ENCODE measurements around the gene CD300A.
A peak's percentile ranks its signal among the peaks of the same experiment; 100 is the strongest.

The CD300A gene

DNA sequence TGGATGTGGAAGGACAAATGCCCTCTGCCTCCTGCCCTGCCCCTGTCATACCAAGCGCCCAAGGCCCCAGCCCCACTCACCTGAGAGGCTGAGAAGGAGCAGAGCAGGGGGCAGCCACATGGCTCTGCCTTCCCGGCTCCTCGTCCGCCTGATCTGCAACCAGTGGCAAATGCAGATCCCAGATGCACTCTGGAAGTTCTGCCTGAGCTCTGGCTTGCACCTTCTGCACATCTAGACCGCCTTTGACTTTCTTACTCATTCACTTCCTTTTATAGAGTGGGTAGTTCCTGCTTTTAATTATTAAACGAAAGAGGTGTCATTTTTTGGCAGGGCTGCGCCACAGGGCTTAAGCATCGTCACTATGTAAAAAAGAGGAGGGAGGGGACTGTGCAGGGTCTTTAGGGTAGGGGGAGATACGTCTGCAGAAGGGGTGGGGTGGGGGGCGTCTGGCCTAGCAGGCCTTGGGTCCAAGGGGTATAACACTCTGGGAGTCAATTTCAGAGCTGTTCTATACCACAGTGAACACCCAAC, 64.9 kb downstream of the CD300A start, which contains the start of gene CD300LB:
Gene CD300LB (minus strand): TSS at position 245 of the 531 bp plus-strand sequence. CDS start 125 bp downstream, at position 120.
- DNase-seq (ENCODE audit: low read depth in 1 of 2, low spot score in 1 of 2): peak; percentile 57 to 61
- peak within 1 kb of the TSS; percentile 86 for H3K27ac ChIP-seq (replicated peaks)
- TF ChIP-seq SPI1 (IDR thresholded peaks at IDR 0.05; ENCODE audit: borderline replicate concordance, low read depth): peak; percentile 91
- no peak for TF ChIP-seq GABPA (IDR thresholded peaks at IDR 0.05; ENCODE audit: low read depth)
- H3K27me3 ChIP-seq (ENCODE audit: insufficient read depth, poor library complexity, severe bottlenecking): no peaks in the 10 kb centered on the region
- H3K4me3 ChIP-seq (replicated peaks; ENCODE audit: insufficient read depth, low read length): peak within 1 kb of the TSS; percentile 67

DNA sequence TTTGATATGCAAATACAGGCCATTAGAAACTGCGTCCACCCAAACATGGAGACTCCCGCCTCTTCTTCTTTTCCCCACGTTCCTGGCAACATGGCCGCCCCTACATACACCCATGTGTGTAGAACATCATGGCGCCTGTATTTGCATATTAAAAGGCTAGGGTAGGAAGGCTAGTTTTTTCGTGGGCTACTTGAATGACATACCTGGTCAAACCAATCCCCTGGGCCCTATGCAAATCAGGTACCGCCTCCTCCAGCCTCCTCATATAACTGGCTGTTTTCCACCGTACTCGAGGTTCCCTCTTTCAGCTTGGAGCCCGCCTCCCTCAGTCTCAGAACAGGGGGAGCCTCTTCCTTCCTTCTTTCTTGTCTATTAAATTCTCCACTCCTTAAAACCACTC, 65.7 kb downstream of the CD300A start:
- peak; percentile 94 to 99 for DNase-seq (ENCODE audit: low read depth in 1 of 2, low spot score in 1 of 2)
- no peaks in the 10 kb centered on the region for H3K27me3 ChIP-seq (ENCODE audit: insufficient read depth, poor library complexity, severe bottlenecking)
- peak overlapping the region; percentile 86 for H3K27ac ChIP-seq (replicated peaks)
- H3K4me3 ChIP-seq (replicated peaks; ENCODE audit: insufficient read depth, low read length): peak overlapping the region; percentile 67
- no peak for TF ChIP-seq GABPA (IDR thresholded peaks at IDR 0.05; ENCODE audit: low read depth)
- TF ChIP-seq, protein P1, sequence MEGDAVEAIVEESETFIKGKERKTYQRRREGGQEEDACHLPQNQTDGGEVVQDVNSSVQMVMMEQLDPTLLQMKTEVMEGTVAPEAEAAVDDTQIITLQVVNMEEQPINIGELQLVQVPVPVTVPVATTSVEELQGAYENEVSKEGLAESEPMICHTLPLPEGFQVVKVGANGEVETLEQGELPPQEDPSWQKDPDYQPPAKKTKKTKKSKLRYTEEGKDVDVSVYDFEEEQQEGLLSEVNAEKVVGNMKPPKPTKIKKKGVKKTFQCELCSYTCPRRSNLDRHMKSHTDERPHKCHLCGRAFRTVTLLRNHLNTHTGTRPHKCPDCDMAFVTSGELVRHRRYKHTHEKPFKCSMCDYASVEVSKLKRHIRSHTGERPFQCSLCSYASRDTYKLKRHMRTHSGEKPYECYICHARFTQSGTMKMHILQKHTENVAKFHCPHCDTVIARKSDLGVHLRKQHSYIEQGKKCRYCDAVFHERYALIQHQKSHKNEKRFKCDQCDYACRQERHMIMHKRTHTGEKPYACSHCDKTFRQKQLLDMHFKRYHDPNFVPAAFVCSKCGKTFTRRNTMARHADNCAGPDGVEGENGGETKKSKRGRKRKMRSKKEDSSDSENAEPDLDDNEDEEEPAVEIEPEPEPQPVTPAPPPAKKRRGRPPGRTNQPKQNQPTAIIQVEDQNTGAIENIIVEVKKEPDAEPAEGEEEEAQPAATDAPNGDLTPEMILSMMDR (IDR thresholded peaks at IDR 0.05; ENCODE audit: insufficient read depth, low read length): no peak
- peak; percentile 82 for TF ChIP-seq POLR2AphosphoS5 (IDR thresholded peaks at IDR 0.05; ENCODE audit: low read depth)
- TF ChIP-seq, protein P2, sequence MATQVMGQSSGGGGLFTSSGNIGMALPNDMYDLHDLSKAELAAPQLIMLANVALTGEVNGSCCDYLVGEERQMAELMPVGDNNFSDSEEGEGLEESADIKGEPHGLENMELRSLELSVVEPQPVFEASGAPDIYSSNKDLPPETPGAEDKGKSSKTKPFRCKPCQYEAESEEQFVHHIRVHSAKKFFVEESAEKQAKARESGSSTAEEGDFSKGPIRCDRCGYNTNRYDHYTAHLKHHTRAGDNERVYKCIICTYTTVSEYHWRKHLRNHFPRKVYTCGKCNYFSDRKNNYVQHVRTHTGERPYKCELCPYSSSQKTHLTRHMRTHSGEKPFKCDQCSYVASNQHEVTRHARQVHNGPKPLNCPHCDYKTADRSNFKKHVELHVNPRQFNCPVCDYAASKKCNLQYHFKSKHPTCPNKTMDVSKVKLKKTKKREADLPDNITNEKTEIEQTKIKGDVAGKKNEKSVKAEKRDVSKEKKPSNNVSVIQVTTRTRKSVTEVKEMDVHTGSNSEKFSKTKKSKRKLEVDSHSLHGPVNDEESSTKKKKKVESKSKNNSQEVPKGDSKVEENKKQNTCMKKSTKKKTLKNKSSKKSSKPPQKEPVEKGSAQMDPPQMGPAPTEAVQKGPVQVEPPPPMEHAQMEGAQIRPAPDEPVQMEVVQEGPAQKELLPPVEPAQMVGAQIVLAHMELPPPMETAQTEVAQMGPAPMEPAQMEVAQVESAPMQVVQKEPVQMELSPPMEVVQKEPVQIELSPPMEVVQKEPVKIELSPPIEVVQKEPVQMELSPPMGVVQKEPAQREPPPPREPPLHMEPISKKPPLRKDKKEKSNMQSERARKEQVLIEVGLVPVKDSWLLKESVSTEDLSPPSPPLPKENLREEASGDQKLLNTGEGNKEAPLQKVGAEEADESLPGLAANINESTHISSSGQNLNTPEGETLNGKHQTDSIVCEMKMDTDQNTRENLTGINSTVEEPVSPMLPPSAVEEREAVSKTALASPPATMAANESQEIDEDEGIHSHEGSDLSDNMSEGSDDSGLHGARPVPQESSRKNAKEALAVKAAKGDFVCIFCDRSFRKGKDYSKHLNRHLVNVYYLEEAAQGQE (IDR thresholded peaks at IDR 0.05; ENCODE audit: insufficient replicate concordance, low read depth): no peak
- TF ChIP-seq SPI1 (IDR thresholded peaks at IDR 0.05; ENCODE audit: borderline replicate concordance, low read depth): no peak; the same call in 1 of the 2 replicates
